ENCODE results near the gene TENM4.

TENM4 gene

GRCh38 chr11:79419120-79419519 is 21.7 kb downstream of the TENM4 start:
- DNase-seq (ENCODE audit: low read depth in 2 of 2), result no peak

GRCh38 chr11:79418241-79418640 is 22.6 kb downstream of the TENM4 start:
- no peak for DNase-seq (ENCODE audit: low read depth in 2 of 2)

- no peak for DNase-seq (ENCODE audit: low read depth in 2 of 2)
Measured at GRCh38 chr11:79417069-79417920, 23.5 kb downstream of the TENM4 start.

- no peak for DNase-seq (ENCODE audit: low read depth in 2 of 2)
Measured at GRCh38 chr11:79415912-79416311, 24.9 kb downstream of the TENM4 start.

- no peak for DNase-seq (ENCODE audit: low read depth in 2 of 2)
Measured at GRCh38 chr11:79415411-79415810, 25.4 kb downstream of the TENM4 start.

- DNase-seq (ENCODE audit: low read depth in 2 of 2), result no peak
Measured at GRCh38 chr11:79414644-79415317, 26.0 kb downstream of the TENM4 start.

GRCh38 chr11:79414041-79414440 is 26.8 kb downstream of the TENM4 start:
- DNase-seq (ENCODE audit: low read depth in 2 of 2), result no peak

- no peak for DNase-seq (ENCODE audit: low read depth in 2 of 2)
Measured at GRCh38 chr11:79413268-79413667, 27.6 kb downstream of the TENM4 start.

GRCh38 chr11:79412761-79413160 is 28.1 kb downstream of the TENM4 start:
- DNase-seq (ENCODE audit: low read depth in 2 of 2), result no peak

- no peak for DNase-seq (ENCODE audit: low read depth in 2 of 2)
Measured at GRCh38 chr11:79409330-79409729, 31.5 kb downstream of the TENM4 start.

GRCh38 chr11:79406376-79406775 is 34.5 kb downstream of the TENM4 start:
- DNase-seq (ENCODE audit: low read depth in 2 of 2), result no peak

GRCh38 chr11:79404806-79405205 is 36.0 kb downstream of the TENM4 start:
- DNase-seq (ENCODE audit: low read depth in 2 of 2), result no peak

GRCh38 chr11:79404325-79404724 is 36.5 kb downstream of the TENM4 start:
- no peak for DNase-seq (ENCODE audit: low read depth in 2 of 2)

- DNase-seq (ENCODE audit: low read depth in 2 of 2), result no peak
Measured at GRCh38 chr11:79403839-79404238, 37.0 kb downstream of the TENM4 start.

GRCh38 chr11:79402912-79403311 is 37.9 kb downstream of the TENM4 start:
- no peak for DNase-seq (ENCODE audit: low read depth in 2 of 2)

- no peak for DNase-seq (ENCODE audit: low read depth in 2 of 2)
Measured at GRCh38 chr11:79400717-79401330, 40.0 kb downstream of the TENM4 start.

- DNase-seq (ENCODE audit: low read depth in 2 of 2), result no peak
Measured at GRCh38 chr11:79400206-79400605, 40.6 kb downstream of the TENM4 start.

- DNase-seq (ENCODE audit: low read depth in 2 of 2), result no peak
Measured at GRCh38 chr11:79397252-79397651, 43.6 kb downstream of the TENM4 start.

- no peak for DNase-seq (ENCODE audit: low read depth in 2 of 2)
Measured at GRCh38 chr11:79396674-79397073, 44.2 kb downstream of the TENM4 start.

- DNase-seq (ENCODE audit: low read depth in 2 of 2), result no peak
Measured at GRCh38 chr11:79396001-79396400, 44.8 kb downstream of the TENM4 start.

GRCh38 chr11:79393362-79394043 is 47.3 kb downstream of the TENM4 start:
- no peak for DNase-seq (ENCODE audit: low read depth in 2 of 2)

- no peak for DNase-seq (ENCODE audit: low read depth in 2 of 2)
Measured at GRCh38 chr11:79392161-79392560, 48.7 kb downstream of the TENM4 start.

Data from stimulated activated CD8-positive, alpha-beta memory T cell treated with anti-CD3 and anti-CD28 coated beads, Interleukin-7, amount 100 ng/mL, for 4 hours (primary cell).